Breast epithelium (tissue), 3 donors: ENCODE data around the gene PTPRS.

Source experiments
- CTCF ChIP-seq, 3 donors: fragments of 450-650 bp; IDR thresholded peaks; one replicate each; pipeline ENCODE4 v1.5.1; 2016 to 2017; ENCODE audit warnings: antibody characterized with exemption in 3 of 3, mild to moderate bottlenecking in 3 of 3, moderate library complexity in 3 of 3
- POLR2A ChIP-seq: fragments of 450-650 bp; IDR thresholded peaks from one replicate; pipeline ENCODE4 v1.6.1; 2016; ENCODE audit warnings: antibody characterized with exemption, mild to moderate bottlenecking, moderate library complexity
- POLR2AphosphoS5 ChIP-seq, 3 donors: sonication (generic); formaldehyde crosslinking; IDR thresholded peaks; one replicate each; pipeline ENCODE4 v1.6.1; 2017; ENCODE audit warnings: antibody characterized with exemption in 3 of 3

- TF ChIP-seq POLR2AphosphoS5 (IDR thresholded peaks at IDR 0.05) = no peak
- no peak for TF ChIP-seq POLR2A
- TF ChIP-seq CTCF (IDR thresholded peaks at IDR 0.05) = no peak
Measured at GRCh38 chr19:5349041-5349440, 8.4 kb upstream of the PTPRS start.
